Measurements from ENCODE around the gene PLPP4. TPM values are rescaled to one million over a fixed set of nuclear protein-coding genes. Genes with fewer than 3 reads are reported as not detected.

Gene PLPP4
- total and polyA plus RNA-seq, 2 donors = 0.52 to 3.6 TPM

DNA sequence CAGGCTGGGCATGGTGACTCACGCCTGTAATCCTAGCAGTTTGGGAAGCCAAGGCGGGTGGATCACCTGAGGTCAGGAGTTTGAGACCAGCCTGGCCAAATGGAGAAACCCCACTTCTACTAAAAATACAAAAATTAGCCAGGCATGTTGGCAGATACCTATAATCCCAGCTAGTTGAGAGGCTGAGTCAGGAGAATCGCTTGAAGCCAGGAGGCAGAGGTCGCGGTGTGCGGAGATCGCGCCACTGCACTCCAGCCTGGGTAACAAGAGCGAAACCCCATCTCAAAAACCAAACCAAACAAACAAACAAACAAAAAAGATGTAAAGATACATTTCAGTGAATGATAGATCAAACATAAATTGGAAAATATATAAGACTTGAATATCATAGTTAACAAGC, 105.9 kb downstream of the PLPP4 start:
- no peaks in the 10 kb centered on the region for H3K36me3 ChIP-seq (ENCODE audit: insufficient read depth)
- no peak overlapping the region for H3K27ac ChIP-seq (ENCODE audit: low read depth)
- WGBS = 93% methylated on average over 9 of the region's 9 CpGs
- H3K4me1 ChIP-seq (ENCODE audit: insufficient read depth) = no peaks in the 10 kb centered on the region
- no peak overlapping the region for H3K4me3 ChIP-seq (ENCODE audit: low read depth, low read length)
- DNase-seq (ENCODE audit: extremely low spot score) = no peak

GRCh38 chr10:120570418-120570817, 113.4 kb downstream of the PLPP4 start:
- WGBS = 83% methylated on average over 2 of the region's 2 CpGs
- Histone ChIP-seq H3K36me3 (ENCODE audit: insufficient read depth) (no peaks in the 10 kb centered on the region), H3K27ac (ENCODE audit: low read depth) (no peak overlapping the region), H3K4me3 (ENCODE audit: low read depth, low read length) (no peak overlapping the region), H3K4me1 (ENCODE audit: insufficient read depth) (no peaks in the 10 kb centered on the region)
- DNase-seq (ENCODE audit: extremely low spot score) = no peak

DNA sequence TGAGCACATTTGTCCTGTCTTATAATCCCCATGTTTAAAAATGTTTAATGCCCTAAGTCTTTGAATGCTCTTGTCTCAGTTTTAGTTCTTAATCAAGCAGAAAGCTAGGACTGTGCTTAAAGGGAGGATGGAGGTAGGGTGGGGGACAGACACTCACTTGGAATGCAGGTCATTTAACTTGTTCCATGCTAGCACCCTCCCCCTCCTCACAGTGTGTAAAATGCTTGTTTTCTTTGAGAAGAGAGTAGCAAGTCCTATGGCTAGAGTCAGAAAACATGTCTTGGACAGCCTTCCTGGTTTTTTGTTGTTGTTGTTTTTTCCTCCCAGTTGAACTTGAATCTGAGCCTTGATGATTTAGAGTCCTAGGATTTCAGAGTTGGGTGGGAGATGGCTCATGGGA, 114.2 kb downstream of the PLPP4 start:
- no peak overlapping the region for H3K4me3 ChIP-seq (ENCODE audit: low read depth, low read length)
- no peak overlapping the region for H3K27ac ChIP-seq (ENCODE audit: low read depth)
- H3K4me1 ChIP-seq (ENCODE audit: insufficient read depth) = no peaks in the 10 kb centered on the region
- DNase-seq (ENCODE audit: extremely low spot score) = no peak
- no peaks in the 10 kb centered on the region for H3K36me3 ChIP-seq (ENCODE audit: insufficient read depth)

DNA sequence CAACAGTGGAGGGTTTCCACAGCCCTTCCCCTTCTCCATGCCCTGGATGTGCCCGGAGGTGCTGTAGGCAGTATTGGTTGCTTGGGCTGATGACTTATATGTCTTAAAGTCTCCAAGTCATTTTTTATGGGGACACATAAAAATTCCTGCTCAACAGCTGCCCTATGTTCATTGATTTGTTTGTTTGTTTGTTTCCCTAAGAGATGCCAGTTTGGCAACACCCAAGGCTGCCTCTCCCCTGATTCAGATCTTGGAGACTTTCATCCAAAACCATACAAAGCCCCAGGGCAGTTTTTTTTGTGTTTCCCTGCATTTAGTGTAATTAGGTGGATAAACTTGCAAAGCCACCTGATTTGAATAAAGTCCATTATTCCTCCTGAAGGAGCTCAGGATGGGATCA, 115.3 kb downstream of the PLPP4 start:
- no peaks in the 10 kb centered on the region for H3K4me1 ChIP-seq (ENCODE audit: insufficient read depth)
- H3K27ac ChIP-seq (ENCODE audit: low read depth) = no peak overlapping the region
- no peak overlapping the region for H3K4me3 ChIP-seq (ENCODE audit: low read depth, low read length)
- 77% methylated on average over 1 of the region's 1 CpG for WGBS
- H3K36me3 ChIP-seq (ENCODE audit: insufficient read depth) = no peaks in the 10 kb centered on the region
- no peak for DNase-seq (ENCODE audit: extremely low spot score)

- whole genome bisulfite sequencing = 85% methylated on average over 2 of the region's 2 CpGs
- DNase-seq (ENCODE audit: extremely low spot score) = no peak
- H3K36me3 ChIP-seq (ENCODE audit: insufficient read depth) = no peaks in the 10 kb centered on the region
- no peaks in the 10 kb centered on the region for H3K4me1 ChIP-seq (ENCODE audit: insufficient read depth)
- no peak overlapping the region for H3K27ac ChIP-seq (ENCODE audit: low read depth)
- H3K4me3 ChIP-seq (ENCODE audit: low read depth, low read length) = no peak overlapping the region
Observed at GRCh38 chr10:120573355-120573754, 116.3 kb downstream of the PLPP4 start.

- no peak overlapping the region for H3K4me3 ChIP-seq (ENCODE audit: low read depth, low read length)
- no peak for DNase-seq (ENCODE audit: extremely low spot score)
- no peaks in the 10 kb centered on the region for H3K36me3 ChIP-seq (ENCODE audit: insufficient read depth)
- WGBS = 88% methylated on average over 13 of the region's 13 CpGs
- no peak overlapping the region for H3K27ac ChIP-seq (ENCODE audit: low read depth)
- no peaks in the 10 kb centered on the region for H3K4me1 ChIP-seq (ENCODE audit: insufficient read depth)
Observed at GRCh38 chr10:120574981-120575380, 118.0 kb downstream of the PLPP4 start.

DNA sequence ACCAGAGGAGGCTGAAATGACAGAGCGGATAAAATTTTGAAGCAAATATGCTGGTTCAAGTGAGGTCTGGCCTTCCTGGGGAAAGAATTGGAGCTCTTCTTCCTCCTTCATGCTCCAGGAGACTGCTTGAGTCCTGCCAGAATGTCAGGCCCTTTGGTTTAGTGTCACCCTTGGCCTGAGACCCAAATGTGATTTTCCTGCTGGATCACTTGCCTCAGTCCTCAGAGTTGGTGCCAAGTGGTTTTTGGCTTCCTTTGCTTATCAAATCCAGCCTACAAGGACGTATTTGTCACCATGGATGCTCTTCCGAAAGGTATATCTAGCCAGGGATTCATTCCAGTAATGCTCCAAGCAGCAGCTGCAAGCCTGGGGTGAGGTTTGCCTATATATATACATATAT, 118.4 kb downstream of the PLPP4 start:
- Histone ChIP-seq H3K36me3 (ENCODE audit: insufficient read depth) (no peaks in the 10 kb centered on the region), H3K27ac (ENCODE audit: low read depth) (no peak overlapping the region), H3K4me3 (ENCODE audit: low read depth, low read length) (no peak overlapping the region), H3K4me1 (ENCODE audit: insufficient read depth) (no peaks in the 10 kb centered on the region)
- WGBS = 79% methylated on average over 3 of the region's 3 CpGs
- no peak for DNase-seq (ENCODE audit: extremely low spot score)

DNA sequence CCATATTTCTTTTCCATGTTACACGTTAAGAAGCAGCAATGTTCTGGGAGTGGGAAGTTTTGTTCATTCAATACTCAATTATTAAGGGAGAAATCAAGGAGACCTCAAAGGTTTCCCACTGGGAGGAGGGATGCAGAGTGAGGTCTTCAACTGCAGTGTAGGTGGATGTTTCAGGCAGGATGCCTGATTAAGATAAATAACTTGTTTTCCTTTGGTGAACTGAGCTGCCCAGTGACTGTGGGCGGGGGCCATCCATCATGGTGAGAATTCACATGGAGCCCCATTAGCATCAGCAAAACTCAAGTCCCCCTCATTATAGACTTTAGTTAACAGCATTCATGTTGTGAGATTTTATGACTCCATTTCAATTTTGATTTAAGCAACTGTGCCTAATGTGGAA, 121.1 kb downstream of the PLPP4 start:
- DNase-seq (ENCODE audit: extremely low spot score) = no peak
- Histone ChIP-seq H3K36me3 (ENCODE audit: insufficient read depth) (no peaks in the 10 kb centered on the region), H3K4me1 (ENCODE audit: insufficient read depth) (no peaks in the 10 kb centered on the region), H3K4me3 (ENCODE audit: low read depth, low read length) (no peak overlapping the region), H3K27ac (ENCODE audit: low read depth) (no peak overlapping the region)
- 61% methylated on average over 2 of the region's 2 CpGs for WGBS

GRCh38 chr10:120578890-120579289, 121.9 kb downstream of the PLPP4 start:
- Histone ChIP-seq H3K4me1 (ENCODE audit: insufficient read depth) (no peaks in the 10 kb centered on the region), H3K27ac (ENCODE audit: low read depth) (no peak overlapping the region), H3K36me3 (ENCODE audit: insufficient read depth) (no peaks in the 10 kb centered on the region), H3K4me3 (ENCODE audit: low read depth, low read length) (no peak overlapping the region)
- DNase-seq (ENCODE audit: extremely low spot score) = no peak
- WGBS = 63% methylated on average over 4 of the region's 4 CpGs

DNA sequence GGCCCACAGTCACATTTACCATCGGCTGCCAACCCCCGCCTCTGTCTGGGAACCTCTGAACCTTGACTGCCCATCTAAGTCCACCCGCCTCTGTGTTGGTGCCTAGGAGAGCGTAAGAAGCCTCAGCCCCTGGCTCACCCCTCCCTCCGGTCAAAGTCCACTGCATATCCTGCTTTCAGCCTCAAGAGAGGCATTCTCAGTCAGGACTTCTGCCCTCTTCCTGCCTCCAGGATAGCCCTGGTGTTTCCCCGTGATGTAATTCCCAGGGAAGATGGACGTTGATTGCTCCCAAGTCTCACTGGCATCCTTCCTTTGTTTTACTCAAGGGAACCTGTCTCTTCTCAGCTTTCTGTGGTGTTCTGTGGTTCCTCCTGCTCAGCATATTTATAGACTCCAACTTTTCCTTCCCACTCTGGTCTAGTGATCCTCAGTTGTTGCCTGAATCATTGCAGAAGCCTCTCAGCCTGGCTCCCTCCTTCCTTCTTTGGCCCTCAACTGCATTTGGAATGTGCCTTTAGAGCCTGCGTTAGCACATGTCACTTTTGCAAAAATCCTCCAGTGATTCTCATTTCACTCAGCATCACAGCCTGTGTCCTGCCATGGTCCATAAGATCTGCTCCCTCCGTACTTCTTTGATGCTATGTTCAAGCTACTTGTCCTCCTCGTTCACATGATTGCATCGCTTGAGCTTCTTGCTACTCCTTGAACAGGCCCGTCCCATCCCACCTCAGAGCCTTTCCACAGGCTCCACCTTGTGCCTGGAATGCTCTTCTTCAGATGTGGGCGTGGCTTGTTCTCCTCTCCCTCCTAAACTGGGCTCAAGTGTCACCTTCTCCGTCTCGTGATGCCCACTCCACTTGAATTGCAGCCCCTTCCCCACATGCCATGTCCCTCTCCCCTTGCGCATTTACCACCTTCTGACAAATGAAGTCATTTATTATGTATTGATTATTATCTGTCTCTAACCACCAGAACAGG, 124.2 kb downstream of the PLPP4 start:
- WGBS = 73% methylated on average over 16 of the region's 16 CpGs
- no peak overlapping the region for H3K4me3 ChIP-seq (ENCODE audit: low read depth, low read length)
- no peaks in the 10 kb centered on the region for H3K36me3 ChIP-seq (ENCODE audit: insufficient read depth)
- no peak for DNase-seq (ENCODE audit: extremely low spot score)
- no peak overlapping the region for H3K27ac ChIP-seq (ENCODE audit: low read depth)
- no peaks in the 10 kb centered on the region for H3K4me1 ChIP-seq (ENCODE audit: insufficient read depth)

DNA sequence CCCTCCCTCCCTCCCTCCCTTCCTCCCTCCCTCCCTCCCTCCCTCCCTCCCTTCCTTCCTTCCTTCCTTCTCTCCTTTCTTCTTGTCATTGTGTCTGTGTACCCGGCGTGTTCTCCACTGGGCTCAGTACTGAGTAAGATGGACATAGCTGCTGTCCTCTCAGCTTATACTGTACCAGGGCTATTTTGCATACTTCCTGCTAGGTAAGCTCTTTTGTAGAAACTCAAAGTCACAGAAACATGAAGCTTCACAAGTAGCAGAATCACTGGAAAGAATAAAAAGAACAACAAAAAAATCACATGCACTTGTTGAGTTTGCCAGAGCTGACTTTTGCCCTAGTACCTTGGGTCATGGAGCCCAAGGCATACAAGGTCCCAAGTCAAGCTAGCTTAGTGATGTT, 125.7 kb downstream of the PLPP4 start:
- 45% methylated on average over 2 of the region's 2 CpGs for WGBS
- Histone ChIP-seq H3K27ac (ENCODE audit: low read depth) (no peak overlapping the region), H3K36me3 (ENCODE audit: insufficient read depth) (no peaks in the 10 kb centered on the region), H3K4me3 (ENCODE audit: low read depth, low read length) (no peak overlapping the region), H3K4me1 (ENCODE audit: insufficient read depth) (no peaks in the 10 kb centered on the region)
- DNase-seq (ENCODE audit: extremely low spot score) = no peak

- no peak overlapping the region for H3K27ac ChIP-seq (ENCODE audit: low read depth)
- no peaks in the 10 kb centered on the region for H3K36me3 ChIP-seq (ENCODE audit: insufficient read depth)
- DNase-seq (ENCODE audit: extremely low spot score) = no peak
- no peak overlapping the region for H3K4me3 ChIP-seq (ENCODE audit: low read depth, low read length)
- no peaks in the 10 kb centered on the region for H3K4me1 ChIP-seq (ENCODE audit: insufficient read depth)
- WGBS = 64% methylated on average over 2 of the region's 2 CpGs
Observed at GRCh38 chr10:120583424-120584108, 126.5 kb downstream of the PLPP4 start.

DNA sequence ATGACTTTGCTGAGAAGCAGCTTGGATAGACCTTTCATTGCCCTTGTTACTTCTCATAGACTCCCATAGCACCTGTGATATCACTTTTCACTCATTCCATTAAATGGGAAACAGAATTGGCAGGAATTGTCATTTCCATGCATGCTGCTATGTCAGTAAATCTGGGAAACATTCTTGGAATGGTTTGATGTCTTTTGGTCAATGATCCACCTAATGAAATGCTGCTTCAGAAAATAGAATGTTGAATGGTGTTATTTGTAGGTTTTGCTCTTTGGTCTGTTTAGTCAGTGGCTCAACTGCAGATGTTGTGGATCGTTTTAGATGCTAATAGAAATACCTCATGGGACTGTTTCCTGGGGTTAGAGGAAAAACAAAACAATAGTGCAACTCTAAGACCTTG, 127.8 kb downstream of the PLPP4 start:
- 43% methylated on average over 1 of the region's 1 CpG for WGBS
- no peak overlapping the region for H3K27ac ChIP-seq (ENCODE audit: low read depth)
- no peak for DNase-seq (ENCODE audit: extremely low spot score)
- no peaks in the 10 kb centered on the region for H3K36me3 ChIP-seq (ENCODE audit: insufficient read depth)
- no peak overlapping the region for H3K4me3 ChIP-seq (ENCODE audit: low read depth, low read length)
- no peaks in the 10 kb centered on the region for H3K4me1 ChIP-seq (ENCODE audit: insufficient read depth)

DNA sequence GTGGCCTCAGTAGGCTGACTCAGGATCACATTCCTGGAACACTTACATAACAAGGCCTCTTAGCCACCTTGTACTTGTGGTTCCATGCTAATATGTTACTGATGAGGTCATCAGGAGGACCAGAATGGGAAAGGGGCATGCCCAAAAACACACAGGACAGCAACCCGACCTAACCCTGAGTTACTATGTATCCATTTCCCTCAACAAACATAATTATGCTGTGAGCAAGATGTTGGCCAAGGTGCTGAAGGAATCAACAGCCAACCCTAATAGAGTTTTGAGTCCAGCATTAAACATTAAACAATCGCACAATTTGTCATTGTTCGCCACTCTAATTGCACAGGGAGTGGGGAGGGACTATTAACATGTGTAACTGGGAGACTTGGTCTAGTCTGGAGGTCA, 129.4 kb downstream of the PLPP4 start:
- WGBS = 83% methylated on average over 3 of the region's 3 CpGs
- H3K4me3 ChIP-seq (ENCODE audit: low read depth, low read length) = no peak overlapping the region
- H3K36me3 ChIP-seq (ENCODE audit: insufficient read depth) = no peaks in the 10 kb centered on the region
- H3K27ac ChIP-seq (ENCODE audit: low read depth) = no peak overlapping the region
- no peaks in the 10 kb centered on the region for H3K4me1 ChIP-seq (ENCODE audit: insufficient read depth)
- no peak for DNase-seq (ENCODE audit: extremely low spot score)
